K562 (cell line): ENCODE data around the gene TBC1D1.

Source experiments
- CHD2 ChIP-seq: IDR thresholded peaks from 2 replicates; pipeline ENCODE4 v1.6.1; 2011; ENCODE audit warnings: low read depth, low read length
- CHD4 ChIP-seq: fragments of 200-600 bp; sonication (generic); IDR thresholded peaks from 3 replicates; pipeline ENCODE4 v1.6.1; 2012; ENCODE audit warnings: low read depth, mild to moderate bottlenecking, mixed read lengths, low read length, inconsistent platforms; ENCODE audit not compliant: insufficient read depth, insufficient replicate concordance, poor library complexity, severe bottlenecking
- E2F5 ChIP-seq: sonication (generic); formaldehyde crosslinking; IDR thresholded peaks from 2 replicates; pipeline ENCODE4 v1.8.0; 2022; ENCODE audit warnings: mild to moderate bottlenecking, missing genetic modification reagents
- ETV6 ChIP-seq, 3 experiments: fragments of 150-350 bp in 1 of 3; sonication (generic) in 1 of 3; formaldehyde crosslinking in 1 of 3; IDR thresholded peaks; 2 replicates each; pipeline versions ENCODE4 v1.6.1 to v1.8.0; 2014 to 2022; ENCODE audit warnings: borderline replicate concordance in 2 of 3, low read depth in 2 of 3, antibody characterized with exemption in 1 of 3, low read length in 1 of 3, mild to moderate bottlenecking in 1 of 3, missing genetic modification reagents in 1 of 3
- FOXK2 ChIP-seq, 2 experiments: fragments of 450-650 bp; IDR thresholded peaks in 1 of 2; conservative IDR thresholded peaks in 1 of 2; 2 replicates each; pipeline ENCODE4 v1.6.1; 2016; ENCODE audit warnings: low read depth in 2 of 2, mild to moderate bottlenecking in 1 of 2
- NFYB ChIP-seq: IDR thresholded peaks from 2 replicates; pipeline ENCODE4 v1.6.1; 2011; ENCODE audit warnings: mild to moderate bottlenecking, moderate library complexity; ENCODE audit not compliant: insufficient read length; ENCODE audit errors: extremely low read depth
- NR0B1 ChIP-seq: fragments of 450-650 bp; IDR thresholded peaks from one replicate; pipeline ENCODE4 v1.6.1; 2018; ENCODE audit warnings: mild to moderate bottlenecking, moderate library complexity; ENCODE audit not compliant: partially characterized antibody
- PKNOX1 ChIP-seq: fragments of 450-650 bp; IDR thresholded peaks from 2 replicates; pipeline ENCODE4 v1.6.1; 2016
- ZNF121 ChIP-seq: sonication (generic); formaldehyde crosslinking; conservative IDR thresholded peaks from 2 replicates; pipeline ENCODE4 v1.8.0; 2022; ENCODE audit warnings: missing genetic modification reagents
- ZNF146 ChIP-seq: IDR thresholded peaks from one replicate; pipeline ENCODE4 v1.6.1; 2018; ENCODE audit warnings: missing compliant biosample characterization; ENCODE audit not compliant: unreplicated experiment
- ZNF174 ChIP-seq: fragments of 250-450 bp; sonication (Bioruptor Pico); IDR thresholded peaks from 2 replicates; pipeline ENCODE4 v1.4.0; 2020; ENCODE audit warnings: mild to moderate bottlenecking
- ZNF232 ChIP-seq: sonication (generic); formaldehyde crosslinking; IDR thresholded peaks from 2 replicates; pipeline ENCODE4 v1.8.0; 2022; ENCODE audit warnings: mild to moderate bottlenecking, missing genetic modification reagents

DNA sequence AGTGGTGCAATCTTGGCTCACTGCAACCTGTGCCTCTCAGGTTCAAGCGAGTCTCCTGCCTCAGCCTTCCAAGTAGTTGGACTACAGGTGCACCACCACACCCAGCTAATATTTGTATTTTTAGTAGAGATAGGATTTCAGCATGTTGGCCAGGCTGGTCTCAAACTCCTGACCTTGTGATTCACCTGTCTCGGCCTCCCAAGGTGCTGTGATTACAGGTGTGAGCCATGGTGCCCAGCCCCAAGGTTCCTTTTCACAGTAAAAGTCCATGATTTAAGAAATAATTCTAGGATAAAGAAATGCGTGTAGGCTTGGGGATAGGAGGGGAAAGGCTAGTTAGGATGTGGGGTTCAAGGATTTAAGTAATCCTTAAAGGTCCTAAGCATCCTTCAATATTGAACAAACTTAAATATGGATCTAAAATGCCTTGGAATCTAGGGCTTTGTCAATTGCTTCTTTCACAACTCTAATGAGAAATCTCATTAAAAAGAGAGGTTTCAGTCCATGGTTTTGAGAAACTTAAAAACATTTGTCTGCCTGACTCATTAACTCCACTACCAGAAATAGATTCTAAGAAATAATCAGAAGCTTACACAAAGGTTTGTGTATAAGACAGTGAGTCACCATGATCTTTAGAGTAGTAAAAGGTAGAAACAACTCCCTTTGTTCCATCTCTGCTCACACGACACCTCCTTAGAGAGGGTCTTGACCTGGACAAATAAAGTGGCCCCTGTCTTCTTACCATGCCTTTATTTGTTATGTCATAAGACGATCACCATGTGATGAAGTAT lies 272.5 kb downstream of the TBC1D1 start:
- TF ChIP-seq ZNF174 (CRISPR knock-in tag) = no peak
- no peak for TF ChIP-seq ETV6 (IDR thresholded peaks at IDR 0.05; ENCODE audit: borderline replicate concordance in 1 of 2, low read depth in 2 of 2, low read length in 1 of 2)
- TF ChIP-seq ETV6 (CRISPR knock-in tag; IDR thresholded peaks at IDR 0.05; ENCODE audit: borderline replicate concordance) = no peak
- no peak for TF ChIP-seq FOXK2 (conservative IDR thresholded peaks at IDR 0.05 in 1 of 2, IDR thresholded peaks at IDR 0.05 in 1 of 2; ENCODE audit: low read depth in 2 of 2)
- TF ChIP-seq CHD2 = no peak
- TF ChIP-seq ZNF121 (CRISPR knock-in tag) = no peak
- TF ChIP-seq NR0B1 = no peak
- no peak for TF ChIP-seq ZNF232
- TF ChIP-seq NFYB = no peak
- no peak for TF ChIP-seq CHD4
- TF ChIP-seq E2F5 (CRISPR knock-in tag) = no peak
- no peak for TF ChIP-seq PKNOX1
- no peak for TF ChIP-seq ZNF146 (CRISPR knock-in tag)
